HG03571 (cell line): ENCODE data around the gene AAGAB.

Experiments used
- ATAC-seq: cut with Tn5 transposase; IDR thresholded peaks from one replicate; pipeline ENCODE4 v1.9.1; 2021; ENCODE audit not compliant: unreplicated experiment

AAGAB gene

GRCh38 chr15:67174864-67175573 lies 79.4 kb downstream of the AAGAB start:
- no peak for ATAC-seq

- no peak for ATAC-seq
These were observed 80.0 kb downstream of the AAGAB start for GRCh38 chr15:67174446-67174845.

- no peak for ATAC-seq
These were observed 80.7 kb downstream of the AAGAB start for GRCh38 chr15:67173786-67174185.

- ATAC-seq, result no peak
These were observed 81.5 kb downstream of the AAGAB start for GRCh38 chr15:67173005-67173404.

- no peak for ATAC-seq
These were observed 82.3 kb downstream of the AAGAB start for GRCh38 chr15:67172172-67172571.

- ATAC-seq, result no peak
These were observed 83.0 kb downstream of the AAGAB start for GRCh38 chr15:67171471-67171870.

- ATAC-seq, result no peak
These were observed 84.1 kb downstream of the AAGAB start for GRCh38 chr15:67170143-67170925.

GRCh38 chr15:67168694-67169093 lies 85.8 kb downstream of the AAGAB start:
- no peak for ATAC-seq

- no peak for ATAC-seq
These were observed 87.4 kb downstream of the AAGAB start for GRCh38 chr15:67167091-67167490.

GRCh38 chr15:67166280-67167009 lies 88.0 kb downstream of the AAGAB start:
- no peak for ATAC-seq

- ATAC-seq, result no peak
These were observed 88.9 kb downstream of the AAGAB start for GRCh38 chr15:67165254-67166253.

- ATAC-seq, result no peak
These were observed 89.6 kb downstream of the AAGAB start for GRCh38 chr15:67164811-67165253.

GRCh38 chr15:67164401-67164791 lies 90.1 kb downstream of the AAGAB start:
- ATAC-seq, result no peak

GRCh38 chr15:67163180-67163579 lies 91.3 kb downstream of the AAGAB start:
- ATAC-seq, result no peak

- no peak for ATAC-seq
These were observed 92.6 kb downstream of the AAGAB start for GRCh38 chr15:67161881-67162280.

- no peak for ATAC-seq
These were observed 93.0 kb downstream of the AAGAB start for GRCh38 chr15:67161412-67161811.

- ATAC-seq, result no peak
These were observed 96.1 kb downstream of the AAGAB start for GRCh38 chr15:67158367-67158766.

GRCh38 chr15:67157521-67158252 lies 96.8 kb downstream of the AAGAB start:
- no peak for ATAC-seq

- ATAC-seq, result no peak
These were observed 97.6 kb downstream of the AAGAB start for GRCh38 chr15:67156834-67157233.

- ATAC-seq, result no peak
These were observed 98.0 kb downstream of the AAGAB start for GRCh38 chr15:67156426-67156825.
